Left lung (tissue), 10 donors: ENCODE data around the gene MT1F. TPM values are rescaled to one million over a fixed set of nuclear protein-coding genes. Genes with fewer than 3 reads are reported as not detected.
A peak's percentile ranks its signal among the peaks of the same experiment; 100 is the strongest.

ENCODE experiments used
- ATAC-seq: fragments of 200-7000 bp; cut with Tn5 transposase; one replicate; pipeline ENCODE4 v1.9.1; 2020; ENCODE audit warnings: moderate library complexity
- DNase-seq, 4 donors: peaks; one replicate each; pipeline ENCODE4 v3.0.0-alpha.2; 2013 to 2020
- H3K27ac ChIP-seq, 2 donors: fragments of 200-600 bp; sonication (generic) in 1 of 2; one replicate each; pipeline versions ENCODE4 v1.5.0 to v1.8.0; 2020 to 2021
- H3K27me3 ChIP-seq, 2 donors: fragments of 200-600 bp; sonication (generic) in 1 of 2; one replicate each; pipeline versions ENCODE4 v1.5.0 to v1.8.0; 2020 to 2021
- H3K36me3 ChIP-seq, 2 donors: fragments of 200-600 bp; sonication (generic) in 1 of 2; one replicate each; pipeline versions ENCODE4 v1.5.0 to v1.8.0; 2020 to 2021
- H3K4me1 ChIP-seq, 2 donors: fragments of 200-600 bp; one replicate each; pipeline ENCODE4 v1.8.0; 2021
- H3K4me3 ChIP-seq, 2 donors: fragments of 200-600 bp; sonication (generic) in 1 of 2; one replicate each; pipeline versions ENCODE4 v1.5.0 to v1.8.0; 2020 to 2021; ENCODE audit warnings: mild to moderate bottlenecking in 1 of 2
- H3K9me3 ChIP-seq, 2 donors: fragments of 200-600 bp; sonication (generic) in 1 of 2; one replicate each; pipeline versions ENCODE4 v1.5.0 to v1.8.0; 2020 to 2021
- CTCF ChIP-seq, 2 donors: fragments of 200-600 bp; sonication (generic) in 1 of 2; IDR thresholded peaks; one replicate each; pipeline versions ENCODE4 v1.5.0 to v1.8.0; 2021; ENCODE audit warnings: antibody characterized with exemption in 2 of 2
- intact Hi-C, 2 donors: fragments of 100-400 bp; cut with DNase I; formaldehyde crosslinking; loops; one replicate each; pipeline versions ENCODE4 v1.11.2 to v1.14.2; 2022
- polyA plus RNA-seq, 6 donors: library from polyadenylated mRNA; unstranded; fragments of 120-200 nt; gene quantifications; one replicate each; pipeline ENCODE4 v1.2.1, GENCODE V29; 2013; ENCODE audit not compliant: insufficient read length in 6 of 6
- total RNA-seq, 2 donors: library from RNA; stranded (reverse); fragmentation: NEBNext Ultra II Directional; extraction: Animal tissue kit (Norgen Biotek cat#: 25700); gene quantifications; one replicate each; pipeline ENCODE4 v1.2.1, GENCODE V29; 2021
- donor health status: DM: no; HTN: yes; CAD: no.
- donor health status: DM: no; HTN: no; CAD: no.

MT1F gene
- total and polyA plus RNA-seq, 8 donors: 4.2 to 14.8 (median 7.5) TPM

DNA sequence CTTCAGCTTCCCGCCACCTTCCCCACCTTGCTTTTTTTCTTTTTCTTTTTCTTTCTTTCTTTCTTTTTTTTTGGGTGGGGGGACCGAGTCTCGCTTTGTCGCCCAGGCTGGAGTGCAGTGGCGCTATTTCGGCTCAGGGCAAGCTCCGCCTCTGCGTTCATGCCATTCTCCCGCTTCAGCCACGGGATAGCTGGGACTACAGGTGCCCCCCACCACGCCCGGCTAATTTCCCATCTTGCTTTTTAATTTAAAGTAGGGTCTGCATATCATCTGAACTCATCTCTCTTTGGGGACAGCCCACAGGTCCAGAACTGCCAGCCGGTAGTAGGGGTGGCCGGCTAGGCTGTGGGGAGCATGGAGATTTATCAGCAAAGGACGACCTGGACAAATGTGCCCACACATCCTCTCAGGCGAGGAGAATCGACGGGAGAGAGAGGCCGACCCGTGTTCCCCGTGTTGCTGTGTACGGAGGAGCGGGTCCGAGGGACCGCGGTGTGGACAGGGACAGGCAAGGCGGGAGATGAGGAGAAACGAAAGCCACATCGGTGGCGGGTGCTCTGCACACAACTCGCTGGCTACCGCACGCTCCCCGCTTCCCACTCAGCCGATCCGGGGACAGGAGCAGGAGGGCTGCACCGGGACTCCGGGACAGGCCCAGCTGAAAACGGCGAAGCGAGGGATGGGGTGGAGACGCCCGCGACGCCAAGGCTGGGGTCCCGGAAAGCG, 22.9 kb upstream of the MT1F start:
- H3K9me3 ChIP-seq: no peaks in the 10 kb centered on the region
- ATAC-seq: no peak
- H3K36me3 ChIP-seq: no peaks in the 10 kb centered on the region
- peaks cover 0 to 31% of the 10 kb centered on the region in 2 donors for H3K4me1 ChIP-seq
- peak in 1 of 4 donors; percentile 49 for DNase-seq
- H3K27me3 ChIP-seq: peaks cover 35 to 93% of the 10 kb centered on the region in 2 donors
- intact Hi-C loops: no loop called here
- H3K27ac ChIP-seq: no peak overlapping the region
- no peak for TF ChIP-seq CTCF (IDR thresholded peaks at IDR 0.05)
- peak overlapping the region in 1 of 2 donors; percentile 6 for H3K4me3 ChIP-seq

GRCh38 chr16:56635441-56635967, 22.3 kb upstream of the MT1F start:
- peaks cover 35 to 100% of the 10 kb centered on the region in 2 donors for H3K27me3 ChIP-seq

GRCh38 chr16:56636616-56637413, 20.9 kb upstream of the MT1F start:
- no peak for DNase-seq
- no peak for ATAC-seq
- Histone ChIP-seq H3K4me3 (no peak overlapping the region), H3K4me1 (peaks cover 0 to 31% of the 10 kb centered on the region in 2 donors), H3K27ac (no peak overlapping the region), H3K9me3 (no peaks in the 10 kb centered on the region), H3K36me3 (no peaks in the 10 kb centered on the region), H3K27me3 (peaks cover 35 to 98% of the 10 kb centered on the region in 2 donors)
- no peak for TF ChIP-seq CTCF (IDR thresholded peaks at IDR 0.05)
- intact Hi-C loops: no loop called here

More at GRCh38 chr16:56635441-56635967, 22.3 kb upstream of the MT1F start:
- ATAC-seq (no peak), DNase-seq (peak in 1 of 4 donors; percentile 65)
- Histone ChIP-seq H3K4me3 (peak overlapping the region in 1 of 2 donors; percentile 6), H3K36me3 (no peaks in the 10 kb centered on the region), H3K9me3 (no peaks in the 10 kb centered on the region), H3K4me1 (peaks cover 0 to 31% of the 10 kb centered on the region in 2 donors), H3K27ac (no peak overlapping the region)
- intact Hi-C loops: no loop called here
- no peak for TF ChIP-seq CTCF (IDR thresholded peaks at IDR 0.05)

- DNase-seq: peak; percentile 36 to 89 (median 63)
- ATAC-seq: peak; percentile 89
- Histone ChIP-seq H3K4me1 (peaks cover 0 to 32% of the 10 kb centered on the region in 2 donors), H3K27me3 (peaks cover 26 to 96% of the 10 kb centered on the region in 2 donors), H3K9me3 (no peaks in the 10 kb centered on the region), H3K36me3 (no peaks in the 10 kb centered on the region), H3K4me3 (peak within 1 kb of the TSS; percentile 34 to 41), H3K27ac (peak within 1 kb of the TSS; percentile 26 to 58)
- TF ChIP-seq CTCF (IDR thresholded peaks at IDR 0.05): no peak
- intact Hi-C loops: no loop called here
Observed at GRCh38 chr16:56637814-56638750, 19.7 kb upstream of the MT1F start, which contains the start of gene MT1A. Gene MT1A (plus strand): TSS chr16:56638666. CDS start chr16:56638739, 73 bp downstream.
